Natural killer cell (primary cell): ENCODE data around the gene SERPINB12. TPM values are rescaled to one million over a fixed set of nuclear protein-coding genes. Genes with fewer than 3 reads are reported as not detected.

Experiments used
- ATAC-seq, 3 donors: fragments of 150-1000 bp in 2 of 3; fragments of 200-7000 bp in 1 of 3; cut with Tn5 transposase; 1 replicate in 1 of 3; 2 replicates in 2 of 3; pipeline ENCODE4 v1.10.0; 2021; ENCODE audit warnings: mild to moderate bottlenecking in 2 of 3, moderate library complexity in 2 of 3
- DNase-seq, 2 donors: peaks; one replicate each; pipeline versions ENCODE4 v3.0.0 to v3.0.0-alpha.2; 2013 to 2021; ENCODE audit warnings: mixed read lengths in 1 of 2
- H3K27ac ChIP-seq: one replicate; pipeline ENCODE4 v1.5.1; 2013; ENCODE audit warnings: mild to moderate bottlenecking, low read length
- H3K27me3 ChIP-seq: one replicate; pipeline ENCODE4 v1.6.1; 2013; ENCODE audit warnings: low read length; ENCODE audit not compliant: control insufficient read depth, insufficient read depth
- H3K36me3 ChIP-seq: one replicate; pipeline ENCODE4 v1.6.1; 2013; ENCODE audit warnings: low read length; ENCODE audit not compliant: control insufficient read depth, insufficient read depth
- H3K4me1 ChIP-seq: one replicate; pipeline ENCODE4 v1.6.1; 2013; ENCODE audit warnings: low read length; ENCODE audit not compliant: control insufficient read depth, insufficient read depth
- H3K4me3 ChIP-seq: one replicate; pipeline ENCODE4 v1.5.1; 2013; ENCODE audit warnings: low read length
- H3K9me3 ChIP-seq: one replicate; pipeline ENCODE4 v1.6.1; 2013; ENCODE audit warnings: low read length; ENCODE audit not compliant: control insufficient read depth, insufficient read depth
- H3K27ac Mint-ChIP-seq, 2 donors: one replicate each; pipeline ENCODE4 v1.8.0; 2022; ENCODE audit warnings: mild to moderate bottlenecking in 2 of 2, mixed read lengths in 2 of 2, moderate library complexity in 1 of 2
- H3K27me3 Mint-ChIP-seq, 2 donors: one replicate each; pipeline ENCODE4 v1.8.0; 2022; ENCODE audit warnings: low read depth in 2 of 2, mixed read lengths in 2 of 2
- H3K36me3 Mint-ChIP-seq: one replicate; pipeline ENCODE4 v1.8.0; 2022; ENCODE audit warnings: mixed read lengths
- H3K4me1 Mint-ChIP-seq, 2 donors: one replicate each; pipeline ENCODE4 v1.8.0; 2022; ENCODE audit warnings: mixed read lengths in 2 of 2
- H3K4me3 Mint-ChIP-seq: one replicate; pipeline ENCODE4 v1.8.0; 2022; ENCODE audit warnings: mild to moderate bottlenecking, moderate library complexity, mixed read lengths
- H3K9me3 Mint-ChIP-seq, 2 donors: one replicate each; pipeline ENCODE4 v1.8.0; 2022; ENCODE audit warnings: mixed read lengths in 2 of 2
- CTCF ChIP-seq: fragments of 200-600 bp; IDR thresholded peaks from one replicate; pipeline ENCODE4 v1.8.0; 2022; ENCODE audit warnings: antibody characterized with exemption
- WGBS: methylation state at CpG from one replicate; pipeline ENCODE4 v1.1.7; 2013; ENCODE audit warnings: missing lambda C conversion rate; ENCODE audit not compliant: insufficient coverage; 5-methylcytosine and 5-hydroxymethylcytosine counted together
- intact Hi-C: fragments of 100-400 bp; cut with micrococcal nuclease; formaldehyde crosslinking; loops from one replicate; pipeline ENCODE4 v1.14.2; 2022
- total RNA-seq, 4 donors: library from RNA; stranded (reverse); fragments of 120-200 nt in 1 of 4; gene quantifications; one replicate each; pipeline versions ENCODE4 v1.2.3 to v1.2.4, GENCODE V29; 2013 to 2022

SERPINB12 gene
- total RNA-seq, 3 donors from 2014 or later (not counting 1 experiment from before 2014, with no cell fraction given), result not detected

GRCh38 chr18:63551769-63552168 lies 9.6 kb downstream of the SERPINB12 start:
- H3K36me3 Mint-ChIP-seq, result no peaks in the 10 kb centered on the region
- Histone ChIP-seq H3K4me1 (no peaks in the 10 kb centered on the region), H3K27ac (no peak overlapping the region), H3K9me3 (no peaks in the 10 kb centered on the region), H3K36me3 (no peaks in the 10 kb centered on the region), H3K4me3 (no peak overlapping the region), H3K27me3 (no peaks in the 10 kb centered on the region)
- intact Hi-C loops, result no loop called here
- DNase-seq (no peak), ATAC-seq (no peak)
- no peaks in the 10 kb centered on the region for H3K4me1 Mint-ChIP-seq
- no peak overlapping the region for H3K4me3 Mint-ChIP-seq
- WGBS, result 83% methylated on average over 2 of the region's 3 CpGs
- H3K9me3 Mint-ChIP-seq, result no peaks in the 10 kb centered on the region
- no peak overlapping the region for H3K27ac Mint-ChIP-seq
- H3K27me3 Mint-ChIP-seq, result peaks cover 12 to 13% of the 10 kb centered on the region in 2 donors
- TF ChIP-seq CTCF, result no peak

GRCh38 chr18:63552581-63552980 lies 10.4 kb downstream of the SERPINB12 start:
- 100% methylated on average over 1 of the region's 2 CpGs for WGBS

GRCh38 chr18:63553081-63553480 lies 10.9 kb downstream of the SERPINB12 start:
- H3K9me3 Mint-ChIP-seq, result no peaks in the 10 kb centered on the region
- 21% methylated on average over 1 of the region's 1 CpG for WGBS
- H3K27me3 Mint-ChIP-seq, result peaks cover 6 to 8% of the 10 kb centered on the region in 2 donors
- no peaks in the 10 kb centered on the region for H3K36me3 ChIP-seq
- DNase-seq, result no peak
- H3K27ac ChIP-seq, result no peak overlapping the region
- H3K27ac Mint-ChIP-seq, result no peak overlapping the region
- no peaks in the 10 kb centered on the region for H3K4me1 ChIP-seq
- H3K9me3 ChIP-seq, result no peaks in the 10 kb centered on the region
- intact Hi-C loops, result no loop called here
- H3K4me3 Mint-ChIP-seq, result no peak overlapping the region
- TF ChIP-seq CTCF, result no peak
- no peaks in the 10 kb centered on the region for H3K36me3 Mint-ChIP-seq
- H3K4me1 Mint-ChIP-seq, result no peaks in the 10 kb centered on the region
- H3K27me3 ChIP-seq, result no peaks in the 10 kb centered on the region
- ATAC-seq, result no peak
- H3K4me3 ChIP-seq, result no peak overlapping the region

More at GRCh38 chr18:63552581-63552980, 10.4 kb downstream of the SERPINB12 start:
- Histone ChIP-seq H3K4me3 (no peak overlapping the region), H3K27me3 (no peaks in the 10 kb centered on the region), H3K27ac (no peak overlapping the region), H3K4me1 (no peaks in the 10 kb centered on the region), H3K9me3 (no peaks in the 10 kb centered on the region), H3K36me3 (no peaks in the 10 kb centered on the region)
- H3K27me3 Mint-ChIP-seq, result peaks cover 10 to 13% of the 10 kb centered on the region in 2 donors
- H3K4me3 Mint-ChIP-seq, result no peak overlapping the region
- ATAC-seq (no peak), DNase-seq (no peak)
- no peak for TF ChIP-seq CTCF
- intact Hi-C loops, result no loop called here
- no peaks in the 10 kb centered on the region for H3K9me3 Mint-ChIP-seq
- H3K27ac Mint-ChIP-seq, result no peak overlapping the region
- no peaks in the 10 kb centered on the region for H3K36me3 Mint-ChIP-seq
- no peaks in the 10 kb centered on the region for H3K4me1 Mint-ChIP-seq
